ENCODE measurements around the gene KIFBP.

DNA sequence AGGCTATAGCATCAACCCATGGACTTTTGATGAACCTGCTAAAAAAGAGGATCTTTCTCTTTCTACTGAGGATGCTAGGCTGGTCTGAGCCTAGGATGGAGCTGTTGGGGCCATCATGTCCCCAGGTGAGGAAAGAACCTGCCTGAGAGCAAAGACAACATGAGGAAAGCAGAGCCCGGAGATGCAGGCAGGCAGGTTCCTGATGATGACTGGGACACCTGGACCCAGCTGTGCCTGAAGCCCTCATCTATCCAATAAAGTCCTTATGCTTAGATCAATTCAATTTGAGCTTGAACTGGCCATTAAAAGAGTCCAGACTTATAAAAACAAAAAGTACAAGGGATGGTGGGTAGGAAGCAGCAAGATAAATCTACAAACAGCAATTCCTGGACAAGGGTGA lies 48.9 kb downstream of the KIFBP start:
- TF ChIP-seq, protein P1, sequence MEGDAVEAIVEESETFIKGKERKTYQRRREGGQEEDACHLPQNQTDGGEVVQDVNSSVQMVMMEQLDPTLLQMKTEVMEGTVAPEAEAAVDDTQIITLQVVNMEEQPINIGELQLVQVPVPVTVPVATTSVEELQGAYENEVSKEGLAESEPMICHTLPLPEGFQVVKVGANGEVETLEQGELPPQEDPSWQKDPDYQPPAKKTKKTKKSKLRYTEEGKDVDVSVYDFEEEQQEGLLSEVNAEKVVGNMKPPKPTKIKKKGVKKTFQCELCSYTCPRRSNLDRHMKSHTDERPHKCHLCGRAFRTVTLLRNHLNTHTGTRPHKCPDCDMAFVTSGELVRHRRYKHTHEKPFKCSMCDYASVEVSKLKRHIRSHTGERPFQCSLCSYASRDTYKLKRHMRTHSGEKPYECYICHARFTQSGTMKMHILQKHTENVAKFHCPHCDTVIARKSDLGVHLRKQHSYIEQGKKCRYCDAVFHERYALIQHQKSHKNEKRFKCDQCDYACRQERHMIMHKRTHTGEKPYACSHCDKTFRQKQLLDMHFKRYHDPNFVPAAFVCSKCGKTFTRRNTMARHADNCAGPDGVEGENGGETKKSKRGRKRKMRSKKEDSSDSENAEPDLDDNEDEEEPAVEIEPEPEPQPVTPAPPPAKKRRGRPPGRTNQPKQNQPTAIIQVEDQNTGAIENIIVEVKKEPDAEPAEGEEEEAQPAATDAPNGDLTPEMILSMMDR (IDR thresholded peaks at IDR 0.05): no peak
- no peak for TF ChIP-seq POLR2A (IDR thresholded peaks at IDR 0.05)
- no peak for TF ChIP-seq EP300 (IDR thresholded peaks at IDR 0.05)
